DOHH2 (cell line): ENCODE data around the gene PPP1R12A.

Experiments used
- EZH2phosphoT487 ChIP-seq: fragments of 200-600 bp; sonication (generic); IDR thresholded peaks from 2 replicates; pipeline ENCODE4 v1.6.1; 2017; ENCODE audit warnings: borderline replicate concordance, mild to moderate bottlenecking, antibody characterized with exemption, low read length, moderate library complexity, mixed read lengths
- TF ChIP-seq, protein P1 (sequence below): fragments of 200-600 bp; sonication (generic); IDR thresholded peaks from one replicate; pipeline ENCODE4 v1.5.1; 2014; ENCODE audit warnings: antibody characterized with exemption, mild to moderate bottlenecking, low read depth, low read length; ENCODE audit not compliant: poor library complexity, severe bottlenecking

DNA sequence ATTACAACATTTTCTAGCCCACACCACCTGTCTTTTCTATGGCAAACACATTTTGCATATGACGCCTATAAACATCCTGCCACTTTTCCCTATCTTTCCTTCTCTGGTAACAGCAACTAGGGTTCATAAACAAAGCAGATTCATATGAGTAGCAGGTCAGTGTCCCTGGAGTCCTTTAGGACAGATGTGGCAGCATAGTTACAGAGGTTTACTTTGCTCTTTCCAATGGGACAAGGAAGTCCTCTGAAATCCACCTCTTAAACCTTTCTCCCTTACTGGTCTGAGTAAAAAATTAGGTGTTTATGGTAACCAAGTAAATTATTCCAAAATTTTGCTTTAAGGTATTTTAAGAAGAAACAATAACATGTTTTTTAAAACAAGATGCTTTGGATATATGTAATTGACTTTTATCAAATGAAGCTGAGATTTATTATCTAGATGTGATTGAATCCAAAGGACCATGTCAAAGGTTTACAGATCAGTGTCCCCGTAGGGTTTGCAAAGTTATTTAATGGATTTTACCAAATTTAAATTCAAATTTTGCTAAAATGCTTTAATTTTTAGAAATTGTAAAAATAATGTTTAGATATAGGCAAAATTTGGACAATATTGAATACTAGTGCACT is 164.9 kb downstream of the PPP1R12A start:
- TF ChIP-seq, protein P1, sequence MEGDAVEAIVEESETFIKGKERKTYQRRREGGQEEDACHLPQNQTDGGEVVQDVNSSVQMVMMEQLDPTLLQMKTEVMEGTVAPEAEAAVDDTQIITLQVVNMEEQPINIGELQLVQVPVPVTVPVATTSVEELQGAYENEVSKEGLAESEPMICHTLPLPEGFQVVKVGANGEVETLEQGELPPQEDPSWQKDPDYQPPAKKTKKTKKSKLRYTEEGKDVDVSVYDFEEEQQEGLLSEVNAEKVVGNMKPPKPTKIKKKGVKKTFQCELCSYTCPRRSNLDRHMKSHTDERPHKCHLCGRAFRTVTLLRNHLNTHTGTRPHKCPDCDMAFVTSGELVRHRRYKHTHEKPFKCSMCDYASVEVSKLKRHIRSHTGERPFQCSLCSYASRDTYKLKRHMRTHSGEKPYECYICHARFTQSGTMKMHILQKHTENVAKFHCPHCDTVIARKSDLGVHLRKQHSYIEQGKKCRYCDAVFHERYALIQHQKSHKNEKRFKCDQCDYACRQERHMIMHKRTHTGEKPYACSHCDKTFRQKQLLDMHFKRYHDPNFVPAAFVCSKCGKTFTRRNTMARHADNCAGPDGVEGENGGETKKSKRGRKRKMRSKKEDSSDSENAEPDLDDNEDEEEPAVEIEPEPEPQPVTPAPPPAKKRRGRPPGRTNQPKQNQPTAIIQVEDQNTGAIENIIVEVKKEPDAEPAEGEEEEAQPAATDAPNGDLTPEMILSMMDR = no peak
- TF ChIP-seq EZH2phosphoT487 = no peak
